B cell (primary cell): ENCODE measurements around the gene KCNJ6. TPM values are rescaled to one million over a fixed set of nuclear protein-coding genes. Genes with fewer than 3 reads are reported as not detected.

Source experiments
- ATAC-seq: fragments of 200-7000 bp; cut with Tn5 transposase; one replicate; pipeline ENCODE4 v1.10.0; 2021; ENCODE audit warnings: low read depth, mild to moderate bottlenecking, moderate number of reproducible peaks, moderate library complexity
- CTCF ChIA-PET: fragments of 350-600 bp; sonication (Branson Sonifier 250); formaldehyde crosslinking; loops from one replicate; lab custom pipeline; 2021; ENCODE audit warnings: antibody characterized with exemption, inconsistent platforms; lab: Charles Lee
- POLR2A ChIA-PET: fragments of 350-600 bp; sonication (Branson Sonifier 250); formaldehyde crosslinking; loops from one replicate; lab custom pipeline; 2021; ENCODE audit warnings: antibody characterized with exemption; lab: Charles Lee
- DNase-seq: peaks from one replicate; pipeline ENCODE4 v3.0.0; 2013
- H2AFZ ChIP-seq: 2 replicates; pipeline ENCODE4 v1.6.1; 2012; ENCODE audit warnings: mild to moderate bottlenecking, low read depth, low read length; ENCODE audit not compliant: insufficient read depth, poor library complexity, severe bottlenecking
- H3K27ac ChIP-seq, 2 donors: 1 replicate in 1 of 2; 2 replicates in 1 of 2; pipeline ENCODE4 v1.5.1; 2012 to 2013; ENCODE audit warnings: low read length in 2 of 2, mild to moderate bottlenecking in 2 of 2, moderate library complexity in 1 of 2
- H3K27me3 ChIP-seq, 4 experiments: fragments of 200-600 bp in 1 of 4; sonication (generic) in 1 of 4; replicated peaks in 1 of 4; 1 replicate in 2 of 4; 2 replicates in 2 of 4; pipeline versions ENCODE4 v1.6.1 to v1.7.0; 2013 to 2016; ENCODE audit warnings: low read length in 3 of 4, mild to moderate bottlenecking in 2 of 4, mixed read lengths in 1 of 4, moderate library complexity in 1 of 4; ENCODE audit not compliant: insufficient read depth in 4 of 4, control insufficient read depth in 3 of 4; ENCODE audit errors: control extremely low read depth in 1 of 4
- H3K36me3 ChIP-seq, 2 experiments: replicated peaks in 1 of 2; 1 replicate in 1 of 2; 2 replicates in 1 of 2; pipeline versions ENCODE4 v1.6.1 to v1.7.1; 2013; ENCODE audit warnings: low read length in 1 of 2; ENCODE audit not compliant: insufficient read depth in 2 of 2, control insufficient read depth in 1 of 2; ENCODE audit errors: control extremely low read depth in 1 of 2, extremely low read depth in 1 of 2
- H3K4me1 ChIP-seq, 2 donors: fragments of 200-600 bp in 1 of 2; sonication (generic) in 1 of 2; 1 replicate in 1 of 2; 2 replicates in 1 of 2; pipeline versions ENCODE4 v1.5.1 to v1.6.1; 2013 to 2017; ENCODE audit warnings: low read length in 2 of 2; ENCODE audit not compliant: control insufficient read depth in 2 of 2, insufficient read depth in 2 of 2
- H3K4me2 ChIP-seq: replicated peaks from 2 replicates; pipeline ENCODE3; 2012; ENCODE audit warnings: mild to moderate bottlenecking, low read depth, low read length; ENCODE audit not compliant: poor library complexity, severe bottlenecking
- H3K4me3 ChIP-seq, 5 experiments: fragments of 200-600 bp in 1 of 5; sonication (generic) in 1 of 5; 1 replicate in 3 of 5; 2 replicates in 2 of 5; pipeline versions ENCODE4 v1.5.1 to v1.7.0; 2011 to 2016; ENCODE audit warnings: low read length in 4 of 5, mild to moderate bottlenecking in 4 of 5, low read depth in 2 of 5, control low read depth in 1 of 5, moderate library complexity in 1 of 5; ENCODE audit not compliant: insufficient read depth in 1 of 5; ENCODE audit errors: control extremely low read depth in 1 of 5, extremely low read depth in 1 of 5
- H3K79me2 ChIP-seq: fragments of 200-600 bp; sonication (generic); one replicate; pipeline ENCODE4 v1.6.0; 2016; ENCODE audit warnings: low read length; ENCODE audit not compliant: control insufficient read depth, insufficient read depth
- H3K9ac ChIP-seq: fragments of 200-600 bp; sonication (generic); 2 replicates; pipeline ENCODE4 v1.6.1; 2017; ENCODE audit warnings: mild to moderate bottlenecking, low read length, moderate library complexity
- H3K9me3 ChIP-seq, 3 donors: one replicate each; pipeline versions ENCODE4 v1.6.1 to v1.7.1; 2013; ENCODE audit warnings: low read length in 2 of 3; ENCODE audit not compliant: control insufficient read depth in 2 of 3, insufficient read depth in 1 of 3; ENCODE audit errors: control extremely low read depth in 1 of 3
- H4K20me1 ChIP-seq: 2 replicates; pipeline ENCODE4 v1.6.0; 2012; ENCODE audit warnings: mild to moderate bottlenecking, low read length; ENCODE audit not compliant: insufficient read depth, control insufficient read depth, poor library complexity, severe bottlenecking
- H3K27ac Mint-ChIP-seq: one replicate; pipeline ENCODE4 v1.8.0; 2021; ENCODE audit warnings: mixed read lengths
- H3K27me3 Mint-ChIP-seq: one replicate; pipeline ENCODE4 v1.8.0; 2021; ENCODE audit warnings: mixed read lengths
- H3K4me1 Mint-ChIP-seq: one replicate; pipeline ENCODE4 v1.8.0; 2021; ENCODE audit warnings: mixed read lengths
- H3K4me3 Mint-ChIP-seq: one replicate; pipeline ENCODE4 v1.8.0; 2021; ENCODE audit warnings: mixed read lengths
- H3K9me3 Mint-ChIP-seq: one replicate; pipeline ENCODE4 v1.8.0; 2022; ENCODE audit warnings: mixed read lengths; ENCODE audit not compliant: insufficient read depth
- CTCF ChIP-seq: fragments of 200-600 bp; IDR thresholded peaks from one replicate; pipeline ENCODE4 v1.8.0; 2022; ENCODE audit warnings: antibody characterized with exemption, mild to moderate bottlenecking
- EZH2 ChIP-seq: IDR thresholded peaks from 2 replicates; pipeline ENCODE4 v1.6.1; 2012; ENCODE audit warnings: borderline replicate concordance, low read depth, mild to moderate bottlenecking, moderate library complexity, low read length; ENCODE audit not compliant: insufficient read depth, poor library complexity, severe bottlenecking
- WGBS: methylation state at CpG from one replicate; pipeline ENCODE4 v1.1.5; 2013; ENCODE audit warnings: missing lambda C conversion rate; ENCODE audit not compliant: insufficient coverage; 5-methylcytosine and 5-hydroxymethylcytosine counted together
- intact Hi-C: fragments of 100-400 bp; cut with micrococcal nuclease; formaldehyde crosslinking; loops from one replicate; pipeline ENCODE4 v1.10.0; 2022
- polyA plus RNA-seq: library from polyadenylated mRNA; depleted of rRNA; stranded (reverse); fragments of >200 nt; gene quantifications from 2 replicates; pipeline ENCODE4 v1.2.3, GENCODE V29; 2012
- total RNA-seq, 2 donors: library from RNA; stranded (reverse); fragments of 120-200 nt in 1 of 2; gene quantifications; 1 replicate in 1 of 2; 2 replicates in 1 of 2; pipeline versions ENCODE4 v1.2.3 to v1.2.4, GENCODE V29; 2013 to 2022

The KCNJ6 gene
- total and polyA plus RNA-seq, 2 donors (not counting 1 experiment from before 2014, with no cell fraction given): not detected

DNA sequence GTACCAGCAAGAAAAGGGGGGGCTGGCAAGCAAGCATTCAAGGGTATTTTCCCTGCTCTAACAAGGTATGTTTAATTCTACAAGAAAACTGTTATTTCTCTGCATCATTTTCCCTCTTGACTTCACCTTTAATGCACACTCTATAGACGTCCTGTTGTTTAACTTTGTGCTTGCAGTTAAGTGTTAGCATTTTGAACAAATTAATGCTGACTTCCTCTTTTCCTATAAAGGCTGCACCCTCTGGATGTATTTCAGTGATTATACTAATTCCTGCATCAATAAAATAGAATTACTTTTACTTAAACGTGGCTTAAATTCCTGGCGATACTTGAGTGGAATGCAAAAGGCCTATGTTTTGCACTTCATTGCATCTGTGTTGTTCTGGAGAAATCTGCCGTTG is 183.3 kb downstream of the KCNJ6 start:
- peaks cover 0 to 3% (median 0%) of the 10 kb centered on the region in 3 donors for H3K9me3 ChIP-seq
- Mint-ChIP-seq H3K9me3 (no peaks in the 10 kb centered on the region), H3K27me3 (peaks cover 6% of the 10 kb centered on the region), H3K27ac (no peak overlapping the region), H3K4me3 (no peak overlapping the region), H3K4me1 (no peaks in the 10 kb centered on the region)
- H2AFZ ChIP-seq: no peak overlapping the region
- ATAC-seq: no peak
- H4K20me1 ChIP-seq: no peaks in the 10 kb centered on the region
- TF ChIP-seq CTCF (no peak), EZH2 (no peak)
- no peak overlapping the region for H3K4me2 ChIP-seq
- H3K36me3 ChIP-seq: no peaks in the 10 kb centered on the region
- H3K27ac ChIP-seq: no peak overlapping the region
- H3K9ac ChIP-seq: no peak overlapping the region
- no peak overlapping the region for H3K4me3 ChIP-seq
- ChIA-PET CTCF (interaction anchor here (0.9 kb wide), 1 partner anchor 15 kb away, joined by 3 read pairs; no protein-coding TSS in a partner anchor), POLR2A (no interaction called here)
- no peaks in the 10 kb centered on the region for H3K79me2 ChIP-seq
- no peaks in the 10 kb centered on the region for H3K4me1 ChIP-seq
- H3K27me3 ChIP-seq: no peaks in the 10 kb centered on the region
- no peak for DNase-seq
- intact Hi-C loops: no loop called here
- WGBS: 95% methylated on average over 3 of the region's 4 CpGs

DNA sequence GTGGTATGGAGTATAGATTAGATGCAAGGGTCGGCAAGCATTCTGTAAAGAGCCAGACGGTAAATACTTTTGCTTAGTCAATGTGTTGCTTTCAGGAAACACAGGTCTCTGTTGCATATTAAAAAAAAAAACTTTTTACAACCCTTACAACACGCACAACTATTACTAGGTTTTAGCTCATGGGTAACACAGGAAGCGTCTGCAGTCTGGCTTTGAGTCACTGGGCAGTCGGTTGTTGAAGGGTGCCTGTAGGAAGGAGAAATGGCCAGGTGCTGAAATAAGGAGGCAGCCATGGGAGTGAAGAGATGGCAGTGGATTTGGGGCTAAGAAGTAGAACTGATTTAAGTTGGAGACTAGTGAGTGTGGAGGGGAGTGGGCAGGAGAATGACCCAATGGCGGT is 192.1 kb downstream of the KCNJ6 start:
- no peak overlapping the region for H3K27ac Mint-ChIP-seq
- Histone ChIP-seq H3K9ac (no peak overlapping the region), H3K79me2 (no peaks in the 10 kb centered on the region), H3K4me3 (no peak overlapping the region), H2AFZ (no peak overlapping the region), H4K20me1 (no peaks in the 10 kb centered on the region), H3K9me3 (no peaks in the 10 kb centered on the region), H3K27me3 (peaks cover 0 to 2% (median 0%) of the 10 kb centered on the region in 4 experiments), H3K4me2 (no peak overlapping the region), H3K36me3 (no peaks in the 10 kb centered on the region), H3K4me1 (no peaks in the 10 kb centered on the region), H3K27ac (no peak overlapping the region)
- ChIA-PET POLR2A (no interaction called here), CTCF (interaction anchor here (0.6 kb wide), 1 partner anchor 12 kb away, joined by 4 read pairs; no protein-coding TSS in a partner anchor)
- no peak for ATAC-seq
- intact Hi-C loops: no loop called here
- peaks cover 16% of the 10 kb centered on the region for H3K27me3 Mint-ChIP-seq
- no peaks in the 10 kb centered on the region for H3K9me3 Mint-ChIP-seq
- no peaks in the 10 kb centered on the region for H3K4me1 Mint-ChIP-seq
- 81% methylated on average over 2 of the region's 6 CpGs for WGBS
- H3K4me3 Mint-ChIP-seq: no peak overlapping the region
- TF ChIP-seq EZH2 (no peak), CTCF (no peak)
- no peak for DNase-seq
